ENCODE results near the gene ZFR2.

- TF ChIP-seq, protein P1, sequence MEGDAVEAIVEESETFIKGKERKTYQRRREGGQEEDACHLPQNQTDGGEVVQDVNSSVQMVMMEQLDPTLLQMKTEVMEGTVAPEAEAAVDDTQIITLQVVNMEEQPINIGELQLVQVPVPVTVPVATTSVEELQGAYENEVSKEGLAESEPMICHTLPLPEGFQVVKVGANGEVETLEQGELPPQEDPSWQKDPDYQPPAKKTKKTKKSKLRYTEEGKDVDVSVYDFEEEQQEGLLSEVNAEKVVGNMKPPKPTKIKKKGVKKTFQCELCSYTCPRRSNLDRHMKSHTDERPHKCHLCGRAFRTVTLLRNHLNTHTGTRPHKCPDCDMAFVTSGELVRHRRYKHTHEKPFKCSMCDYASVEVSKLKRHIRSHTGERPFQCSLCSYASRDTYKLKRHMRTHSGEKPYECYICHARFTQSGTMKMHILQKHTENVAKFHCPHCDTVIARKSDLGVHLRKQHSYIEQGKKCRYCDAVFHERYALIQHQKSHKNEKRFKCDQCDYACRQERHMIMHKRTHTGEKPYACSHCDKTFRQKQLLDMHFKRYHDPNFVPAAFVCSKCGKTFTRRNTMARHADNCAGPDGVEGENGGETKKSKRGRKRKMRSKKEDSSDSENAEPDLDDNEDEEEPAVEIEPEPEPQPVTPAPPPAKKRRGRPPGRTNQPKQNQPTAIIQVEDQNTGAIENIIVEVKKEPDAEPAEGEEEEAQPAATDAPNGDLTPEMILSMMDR (IDR thresholded peaks at IDR 0.05 in 2 of 3, conservative IDR thresholded peaks at IDR 0.05 in 1 of 3; ENCODE audit: control insufficient read depth in 2 of 3, extremely low read depth in 1 of 3, insufficient read depth in 1 of 3, low read depth in 3 of 3, low read length in 3 of 3) = no peak
- no peak for TF ChIP-seq EP300 (IDR thresholded peaks at IDR 0.05; ENCODE audit: borderline replicate concordance in 1 of 2, control insufficient read depth in 1 of 2, low read depth in 2 of 2, low read length in 2 of 2)
- no peak for TF ChIP-seq RCOR1 (conservative IDR thresholded peaks at IDR 0.05; ENCODE audit: low read depth, low read length)
- peak; percentile 97 for TF ChIP-seq POLR2A (IDR thresholded peaks at IDR 0.05; ENCODE audit: low read depth, low read length)
- TF ChIP-seq ZNF274 (IDR thresholded peaks at IDR 0.05; ENCODE audit: insufficient read depth, insufficient read length) = no peak
- TF ChIP-seq, protein P2, sequence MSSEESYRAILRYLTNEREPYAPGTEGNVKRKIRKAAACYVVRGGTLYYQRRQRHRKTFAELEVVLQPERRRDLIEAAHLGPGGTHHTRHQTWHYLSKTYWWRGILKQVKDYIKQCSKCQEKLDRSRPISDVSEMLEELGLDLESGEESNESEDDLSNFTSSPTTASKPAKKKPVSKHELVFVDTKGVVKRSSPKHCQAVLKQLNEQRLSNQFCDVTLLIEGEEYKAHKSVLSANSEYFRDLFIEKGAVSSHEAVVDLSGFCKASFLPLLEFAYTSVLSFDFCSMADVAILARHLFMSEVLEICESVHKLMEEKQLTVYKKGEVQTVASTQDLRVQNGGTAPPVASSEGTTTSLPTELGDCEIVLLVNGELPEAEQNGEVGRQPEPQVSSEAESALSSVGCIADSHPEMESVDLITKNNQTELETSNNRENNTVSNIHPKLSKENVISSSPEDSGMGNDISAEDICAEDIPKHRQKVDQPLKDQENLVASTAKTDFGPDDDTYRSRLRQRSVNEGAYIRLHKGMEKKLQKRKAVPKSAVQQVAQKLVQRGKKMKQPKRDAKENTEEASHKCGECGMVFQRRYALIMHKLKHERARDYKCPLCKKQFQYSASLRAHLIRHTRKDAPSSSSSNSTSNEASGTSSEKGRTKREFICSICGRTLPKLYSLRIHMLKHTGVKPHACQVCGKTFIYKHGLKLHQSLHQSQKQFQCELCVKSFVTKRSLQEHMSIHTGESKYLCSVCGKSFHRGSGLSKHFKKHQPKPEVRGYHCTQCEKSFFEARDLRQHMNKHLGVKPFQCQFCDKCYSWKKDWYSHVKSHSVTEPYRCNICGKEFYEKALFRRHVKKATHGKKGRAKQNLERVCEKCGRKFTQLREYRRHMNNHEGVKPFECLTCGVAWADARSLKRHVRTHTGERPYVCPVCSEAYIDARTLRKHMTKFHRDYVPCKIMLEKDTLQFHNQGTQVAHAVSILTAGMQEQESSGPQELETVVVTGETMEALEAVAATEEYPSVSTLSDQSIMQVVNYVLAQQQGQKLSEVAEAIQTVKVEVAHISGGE (CRISPR knock-in tag; IDR thresholded peaks at IDR 0.05) = 0 out of 2 replicates have a peak, but pooled peaks have one; percentile 10
- no peak for TF ChIP-seq SMC3 (IDR thresholded peaks at IDR 0.05; ENCODE audit: borderline replicate concordance, low read length)
- peak; percentile 88; the same call in 1 of the 2 replicates for TF ChIP-seq CBFB (IDR thresholded peaks at IDR 0.05; ENCODE audit: low read depth)
These were observed 106.1 kb downstream of the ZFR2 start, which contains the start of gene MRPL54 for GRCh38 chr19:3762501-3763459.
